ENCODE data around the gene ANKRD23. TPM values are rescaled to one million over a fixed set of nuclear protein-coding genes. Genes with fewer than 3 reads are reported as not detected.

ANKRD23 gene
- total and polyA plus RNA-seq, 2 of the 8 experiments (the other 6 are each of a cell fraction or from before 2014, with no cell fraction given) = 3.4 to 3.5 TPM

DNA sequence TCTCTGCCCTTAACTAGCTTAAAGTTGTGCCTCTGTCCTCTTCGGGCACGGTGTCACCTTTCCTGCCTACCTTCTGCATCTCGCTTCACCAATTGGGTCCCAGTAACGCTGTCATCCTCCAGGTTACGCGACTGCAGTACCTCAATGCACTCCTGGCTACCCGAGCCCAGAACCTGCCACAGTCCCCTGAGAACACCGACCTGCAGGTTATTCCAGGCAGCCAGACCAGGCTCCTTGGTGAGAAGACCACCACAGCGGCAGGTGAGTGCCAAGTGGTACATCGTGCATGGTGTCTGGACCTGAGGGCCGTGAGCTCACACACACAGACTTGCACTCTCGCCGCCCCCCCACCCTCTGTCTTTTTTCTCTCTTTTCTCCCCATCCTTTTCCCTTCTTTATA lies 14.9 kb downstream of the ANKRD23 start:
- POLR2A ChIA-PET (ENCODE audit: partially characterized antibody) = no interaction called here
- Histone ChIP-seq H4K20me1 (replicated peaks in 1 of 2; ENCODE audit: control insufficient read depth in 1 of 2, insufficient read depth in 2 of 2, low read length in 2 of 2) (peaks cover 0 to 18% of the 10 kb centered on the region in 2 experiments), H3K4me1 (replicated peaks in 1 of 4; ENCODE audit: control insufficient read depth in 3 of 4, insufficient read depth in 4 of 4, low read length in 3 of 4) (peaks cover 3 to 18% (median 13%) of the 10 kb centered on the region in 4 experiments), H2BK5ac (ENCODE audit: low read depth, low read length) (no peak overlapping the region), H3K9ac (replicated peaks in 1 of 4; ENCODE audit: extremely low read depth in 1 of 4, low read depth in 3 of 4, low read length in 3 of 4) (no peak overlapping the region), H3K14ac (ENCODE audit: insufficient read length) (no peak overlapping the region), H3K23ac (ENCODE audit: insufficient read length) (no peak overlapping the region), H3K79me1 (ENCODE audit: low read depth, low read length) (peaks cover 2% of the 10 kb centered on the region), H2BK20ac (ENCODE audit: low read length) (no peak overlapping the region), H4K5ac (ENCODE audit: insufficient read length, low read depth, low read length) (no peak overlapping the region), H3K27ac (ENCODE audit: low read depth, low read length) (no peak overlapping the region), H4K8ac (ENCODE audit: extremely low read depth, insufficient read depth, low read length) (no peak overlapping the region), H3K4ac (replicated peaks; ENCODE audit: insufficient read length, low read depth, low read length) (no peak overlapping the region), H2BK15ac (ENCODE audit: low read length) (no peak overlapping the region), H2AFZ (ENCODE audit: low read length) (no peak overlapping the region), H3K4me2 (ENCODE audit: insufficient read depth in 1 of 2, low read depth in 2 of 2, low read length in 2 of 2) (no peak overlapping the region), H3K23me2 (ENCODE audit: low read depth, low read length) (no peaks in the 10 kb centered on the region; the same call in 1 of the 2 replicates), H3K4me3 (ENCODE audit: extremely low read depth in 1 of 4, insufficient read depth in 2 of 4, low read depth in 3 of 4, low read length in 4 of 4) (no peak overlapping the region), H3K56ac (replicated peaks; ENCODE audit: insufficient read length, low read depth, low read length) (no peak overlapping the region), H2AK5ac (ENCODE audit: low read depth, low read length) (no peak overlapping the region), H3K18ac (ENCODE audit: extremely low read depth, low read length) (no peak overlapping the region), H3K9me3 (ENCODE audit: insufficient read depth in 2 of 2, low read depth in 1 of 2, low read length in 1 of 2) (no peaks in the 10 kb centered on the region), H2BK12ac (ENCODE audit: low read depth, low read length) (no peak overlapping the region), H4K91ac (replicated peaks; ENCODE audit: insufficient read length, low read length) (no peak overlapping the region), H3K27me3 (replicated peaks in 1 of 4; ENCODE audit: control insufficient read depth in 3 of 4, extremely low read depth in 1 of 4, insufficient read depth in 3 of 4, low read length in 3 of 4) (no peaks in the 10 kb centered on the region), H2BK120ac (replicated peaks; ENCODE audit: low read depth, low read length) (no peak overlapping the region), H3K36me3 (ENCODE audit: control insufficient read depth in 2 of 4, insufficient read depth in 4 of 4, low read length in 3 of 4) (peaks cover 19 to 66% (median 34%) of the 10 kb centered on the region in 4 experiments), H3K79me2 (ENCODE audit: control insufficient read depth in 1 of 2, insufficient read depth in 2 of 2, low read length in 2 of 2) (peaks cover 0 to 9% of the 10 kb centered on the region in 2 experiments; a peak in 1 of 4 replicates)
- CTCF ChIA-PET (ENCODE audit: partially characterized antibody) = interaction anchor here (0.5 to 1.3 kb wide), 3 partner anchors 28 to 132 kb away, joined by 3 to 4 read pairs (median 4); no protein-coding TSS in a partner anchor
- no peak for FAIRE-seq
- no peak for DNase-seq (ENCODE audit: low read depth in 1 of 2, low spot score in 2 of 2)
- whole genome bisulfite sequencing, 2 experiments (ENCODE audit: extremely low coverage in 1 of 2, insufficient coverage in 1 of 2, insufficient read length in 1 of 2, insufficient replicate concordance in 2 of 2, low coverage in 1 of 2, low lambda C conversion rate in 2 of 2, missing lambda C conversion rate in 1 of 2) = 94% methylated on average over 13 of the region's 13 CpGs; no CpG with 5 or more reads in 1 of the 2 experiments
- TF ChIP-seq SAP30 (IDR thresholded peaks at IDR 0.05; ENCODE audit: insufficient read depth, insufficient replicate concordance, low read length) (no peak), KDM1A (IDR thresholded peaks at IDR 0.05; ENCODE audit: borderline replicate concordance, low read length) (no peak), NANOG (IDR thresholded peaks at IDR 0.05; ENCODE audit: insufficient read depth, low read depth, low read length, poor library complexity, severe bottlenecking) (no peak), SIX5 (IDR thresholded peaks at IDR 0.05; ENCODE audit: low read depth, low read length) (no peak), JUND (IDR thresholded peaks at IDR 0.05; ENCODE audit: low read length) (no peak), SRF (IDR thresholded peaks at IDR 0.05; ENCODE audit: low read depth, low read length) (no peak), CBX5 (IDR thresholded peaks at IDR 0.05; ENCODE audit: low read depth, low read length) (no peak), POLR2A (IDR thresholded peaks at IDR 0.05; ENCODE audit: control extremely low read depth in 1 of 2, low read depth in 2 of 2, low read length in 2 of 2) (no peak), CREB1 (IDR thresholded peaks at IDR 0.05) (no peak), GABPA (IDR thresholded peaks at IDR 0.05; ENCODE audit: borderline replicate concordance, insufficient read depth, low read length) (no peak), FOSL1 (IDR thresholded peaks at IDR 0.05; ENCODE audit: insufficient read depth, low read depth, low read length) (no peak), SIN3A (conservative IDR thresholded peaks at IDR 0.05 in 1 of 2, IDR thresholded peaks at IDR 0.05 in 1 of 2; ENCODE audit: low read depth in 1 of 2, low read length in 2 of 2) (no peak), YY1 (IDR thresholded peaks at IDR 0.05; ENCODE audit: low read depth, low read length) (no peak)
- TF ChIP-seq, protein P1, sequence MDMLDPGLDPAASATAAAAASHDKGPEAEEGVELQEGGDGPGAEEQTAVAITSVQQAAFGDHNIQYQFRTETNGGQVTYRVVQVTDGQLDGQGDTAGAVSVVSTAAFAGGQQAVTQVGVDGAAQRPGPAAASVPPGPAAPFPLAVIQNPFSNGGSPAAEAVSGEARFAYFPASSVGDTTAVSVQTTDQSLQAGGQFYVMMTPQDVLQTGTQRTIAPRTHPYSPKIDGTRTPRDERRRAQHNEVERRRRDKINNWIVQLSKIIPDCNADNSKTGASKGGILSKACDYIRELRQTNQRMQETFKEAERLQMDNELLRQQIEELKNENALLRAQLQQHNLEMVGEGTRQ (IDR thresholded peaks at IDR 0.05; ENCODE audit: low read length) = no peak

Data from H1 (cell line).